PFSK-1 (cell line): Measurements from ENCODE around the gene TNS3.

ENCODE experiments used
- FOXP2 ChIP-seq: optimal IDR thresholded peaks from 2 replicates; pipeline ENCODE3; 2011; ENCODE audit warnings: borderline replicate concordance, control low read depth, inconsistent platforms; ENCODE audit not compliant: insufficient read depth; ENCODE audit errors: extremely low read length, extremely low read depth
- POLR2AphosphoS5 ChIP-seq: IDR thresholded peaks from 2 replicates; pipeline ENCODE4 v1.6.1; 2012; ENCODE audit warnings: low read depth, mild to moderate bottlenecking, control low read depth, low read length, moderate library complexity
- REST ChIP-seq, 2 experiments: IDR thresholded peaks; 2 replicates each; pipeline versions ENCODE4 v1.6.1 to v1.8.0; 2011 to 2012; ENCODE audit warnings: low read depth in 2 of 2, low read length in 2 of 2, control low read depth in 1 of 2, inconsistent platforms in 1 of 2, mild to moderate bottlenecking in 1 of 2, moderate library complexity in 1 of 2; ENCODE audit not compliant: insufficient read depth in 1 of 2
- SIN3A ChIP-seq: IDR thresholded peaks from 2 replicates; pipeline ENCODE4 v1.6.1; 2012; ENCODE audit warnings: mild to moderate bottlenecking, low read length, moderate library complexity, borderline replicate concordance; ENCODE audit not compliant: insufficient read depth
- TAF1 ChIP-seq: IDR thresholded peaks from 2 replicates; pipeline ENCODE4 v1.6.1; 2012; ENCODE audit warnings: low read length, control low read depth, borderline replicate concordance; ENCODE audit not compliant: insufficient read depth

Gene TNS3

GRCh38 chr7:47573758-47574481 lies 8.0 kb downstream of the TNS3 start:
- TF ChIP-seq REST (IDR thresholded peaks at IDR 0.05; ENCODE audit: insufficient read depth in 1 of 2, low read depth in 2 of 2, low read length in 2 of 2) (no peak), POLR2AphosphoS5 (no peak), FOXP2 (no peak), TAF1 (peak; percentile 46; the same call in 1 of the 2 replicates), SIN3A (peak; percentile 40; the same call in 1 of the 2 replicates)

GRCh38 chr7:47572939-47573757 lies 8.8 kb downstream of the TNS3 start:
- TF ChIP-seq FOXP2 = no peak
- no peak for TF ChIP-seq TAF1
- TF ChIP-seq REST (IDR thresholded peaks at IDR 0.05; ENCODE audit: insufficient read depth in 1 of 2, low read depth in 2 of 2, low read length in 2 of 2) = no peak
- no peak for TF ChIP-seq POLR2AphosphoS5
- no peak for TF ChIP-seq SIN3A

- TF ChIP-seq POLR2AphosphoS5 = no peak
- no peak for TF ChIP-seq REST (IDR thresholded peaks at IDR 0.05; ENCODE audit: insufficient read depth in 1 of 2, low read depth in 2 of 2, low read length in 2 of 2)
- TF ChIP-seq FOXP2 = no peak
- TF ChIP-seq SIN3A = no peak
- no peak for TF ChIP-seq TAF1
These were observed 9.8 kb downstream of the TNS3 start for GRCh38 chr7:47572094-47572445.

- TF ChIP-seq FOXP2 (peak; percentile 10), TAF1 (no peak), SIN3A (0 out of 2 replicates have a peak, but pooled peaks have one; percentile 51), POLR2AphosphoS5 (no peak), REST (IDR thresholded peaks at IDR 0.05; ENCODE audit: insufficient read depth in 1 of 2, low read depth in 2 of 2, low read length in 2 of 2) (0 out of 4 replicates have a peak, but pooled peaks of 1 of the 2 experiments have one; percentile 12)
These were observed 10.4 kb downstream of the TNS3 start for GRCh38 chr7:47571331-47572093.
